ENCODE measurements around the gene TMEM40. TPM values are rescaled to one million over a fixed set of nuclear protein-coding genes. Genes with fewer than 3 reads are reported as not detected.
A peak's percentile ranks its signal among the peaks of the same experiment; 100 is the strongest.

The TMEM40 gene
- total and polyA plus RNA-seq, 9 of the 15 experiments (the other 6 are each of a cell fraction or from before 2014, with no cell fraction given) = 0.11 to 0.31 (median 0.14) TPM; not detected in 6

GRCh38 chr3:12750223-12750622, 8.8 kb downstream of the TMEM40 start (continued):
- peak; percentile 83 for TF ChIP-seq MAFF (IDR thresholded peaks at IDR 0.05; ENCODE audit: low read length)
- peak; percentile 85 for TF ChIP-seq ZNF316 (IDR thresholded peaks at IDR 0.05)
- TF ChIP-seq NFE2 (IDR thresholded peaks at IDR 0.05; ENCODE audit: low read depth) = peak; percentile 92
- no peak for TF ChIP-seq TFAP4 (CRISPR knock-in tag; IDR thresholded peaks at IDR 0.05; ENCODE audit: borderline replicate concordance)
- TF ChIP-seq ZNF324 (CRISPR knock-in tag; IDR thresholded peaks at IDR 0.05) = no peak
- TF ChIP-seq, protein P1, sequence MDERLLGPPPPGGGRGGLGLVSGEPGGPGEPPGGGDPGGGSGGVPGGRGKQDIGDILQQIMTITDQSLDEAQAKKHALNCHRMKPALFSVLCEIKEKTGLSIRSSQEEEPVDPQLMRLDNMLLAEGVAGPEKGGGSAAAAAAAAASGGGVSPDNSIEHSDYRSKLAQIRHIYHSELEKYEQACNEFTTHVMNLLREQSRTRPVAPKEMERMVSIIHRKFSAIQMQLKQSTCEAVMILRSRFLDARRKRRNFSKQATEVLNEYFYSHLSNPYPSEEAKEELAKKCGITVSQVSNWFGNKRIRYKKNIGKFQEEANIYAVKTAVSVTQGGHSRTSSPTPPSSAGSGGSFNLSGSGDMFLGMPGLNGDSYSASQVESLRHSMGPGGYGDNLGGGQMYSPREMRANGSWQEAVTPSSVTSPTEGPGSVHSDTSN (CRISPR knock-in tag; IDR thresholded peaks at IDR 0.05; ENCODE audit: low read depth) = no peak
- TF ChIP-seq, protein P1 (tag; conservative IDR thresholded peaks at IDR 0.05; ENCODE audit: low read depth) = 0 out of 2 replicates have a peak, but pooled peaks have one; percentile 12
- no peak for TF ChIP-seq RB1 (IDR thresholded peaks at IDR 0.05; ENCODE audit: low read depth)
- TF ChIP-seq ZNF551 (CRISPR knock-in tag; IDR thresholded peaks at IDR 0.05) = no peak
- no peak for TF ChIP-seq HCFC1 (IDR thresholded peaks at IDR 0.05; ENCODE audit: low read depth, low read length)
- TF ChIP-seq KAT2B (IDR thresholded peaks at IDR 0.05; ENCODE audit: low read depth, low read length) = no peak
- TF ChIP-seq BACH1 (tag; IDR thresholded peaks at IDR 0.05) = peak; percentile 61; the same call in 1 of the 2 replicates
- peak; percentile 95 for TF ChIP-seq MAFG (tag; conservative IDR thresholded peaks at IDR 0.05)
- no peak for TF ChIP-seq PRMT5 (CRISPR knock-in tag; IDR thresholded peaks at IDR 0.05)
- TF ChIP-seq C11orf30 (IDR thresholded peaks at IDR 0.05; ENCODE audit: low read depth) = peak; percentile 85
- peak; percentile 86 for TF ChIP-seq L3MBTL2 (IDR thresholded peaks at IDR 0.05)
- TF ChIP-seq, protein P2, sequence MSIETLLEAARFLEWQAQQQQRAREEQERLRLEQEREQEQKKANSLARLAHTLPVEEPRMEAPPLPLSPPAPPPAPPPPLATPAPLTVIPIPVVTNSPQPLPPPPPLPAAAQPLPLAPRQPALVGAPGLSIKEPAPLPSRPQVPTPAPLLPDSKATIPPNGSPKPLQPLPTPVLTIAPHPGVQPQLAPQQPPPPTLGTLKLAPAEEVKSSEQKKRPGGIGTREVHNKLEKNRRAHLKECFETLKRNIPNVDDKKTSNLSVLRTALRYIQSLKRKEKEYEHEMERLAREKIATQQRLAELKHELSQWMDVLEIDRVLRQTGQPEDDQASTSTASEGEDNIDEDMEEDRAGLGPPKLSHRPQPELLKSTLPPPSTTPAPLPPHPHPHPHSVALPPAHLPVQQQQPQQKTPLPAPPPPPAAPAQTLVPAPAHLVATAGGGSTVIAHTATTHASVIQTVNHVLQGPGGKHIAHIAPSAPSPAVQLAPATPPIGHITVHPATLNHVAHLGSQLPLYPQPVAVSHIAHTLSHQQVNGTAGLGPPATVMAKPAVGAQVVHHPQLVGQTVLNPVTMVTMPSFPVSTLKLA (conservative IDR thresholded peaks at IDR 0.05) = 0 out of 4 replicates have a peak, but pooled peaks of 1 of the 2 experiments have one; percentile 20
- TF ChIP-seq KDM1A (IDR thresholded peaks at IDR 0.05) = 0 out of 4 replicates have a peak, but pooled peaks of 1 of the 2 experiments have one; percentile 6
- no peak for TF ChIP-seq SMARCA4 (IDR thresholded peaks at IDR 0.05)
- TF ChIP-seq PTRF (tag; IDR thresholded peaks at IDR 0.05) = no peak
